Adrenal gland (tissue), 12 donors: ENCODE measurements around the gene MORN1. TPM values are rescaled to one million over a fixed set of nuclear protein-coding genes. Genes with fewer than 3 reads are reported as not detected.

Experiments
- DNase-seq, 7 donors: peaks; one replicate each; pipeline ENCODE4 v3.0.0-alpha.2; 2019 to 2020
- H3K27ac ChIP-seq, 5 donors: fragments of 200-600 bp; sonication (generic) in 4 of 5; 1 replicate in 3 of 5; 2 replicates in 2 of 5; pipeline versions ENCODE4 v1.5.1 to v1.8.0; 2016 to 2020; ENCODE audit warnings: mild to moderate bottlenecking in 1 of 5
- H3K27me3 ChIP-seq: fragments of 200-600 bp; 2 replicates; pipeline ENCODE4 v1.8.0; 2021
- H3K36me3 ChIP-seq, 2 donors: fragments of 200-600 bp; replicated peaks in 1 of 2; 1 replicate in 1 of 2; 2 replicates in 1 of 2; pipeline versions ENCODE4 v1.5.1 to v1.8.0; 2018 to 2022
- H3K4me1 ChIP-seq, 2 donors: fragments of 200-600 bp; replicated peaks in 1 of 2; 1 replicate in 1 of 2; 2 replicates in 1 of 2; pipeline versions ENCODE4 v1.5.1 to v1.8.0; 2018 to 2021
- H3K4me3 ChIP-seq, 4 donors: fragments of 200-600 bp; sonication (generic) in 3 of 4; one replicate each; pipeline ENCODE4 v1.5.1; 2016 to 2018
- H3K9me3 ChIP-seq, 3 donors: fragments of 200-600 bp; sonication (generic) in 1 of 3; replicated peaks in 1 of 3; 1 replicate in 2 of 3; 2 replicates in 1 of 3; pipeline versions ENCODE4 v1.5.1 to v1.8.0; 2016 to 2021
- CTCF ChIP-seq, 6 experiments: fragments of 450-650 bp in 4 of 6; fragments of 200-600 bp in 2 of 6; sonication (generic) in 1 of 6; IDR thresholded peaks; 1 replicate in 5 of 6; 2 replicates in 1 of 6; pipeline versions ENCODE4 v1.5.1 to v1.8.0; 2016 to 2021; ENCODE audit warnings: antibody characterized with exemption in 6 of 6, mild to moderate bottlenecking in 2 of 6, moderate library complexity in 1 of 6
- POLR2A ChIP-seq, 2 donors: fragments of 450-650 bp; IDR thresholded peaks; one replicate each; pipeline ENCODE4 v1.6.1; 2017; ENCODE audit warnings: antibody characterized with exemption in 2 of 2, mild to moderate bottlenecking in 2 of 2, moderate library complexity in 1 of 2
- WGBS, 4 donors: extraction: QIAGEN DNeasy Blood & Tissue Kit in 2 of 4; methylation state at CpG; one replicate each; pipeline versions ENCODE4 v1.1.5 to v1.1.7; 2013 to 2017; 5-methylcytosine and 5-hydroxymethylcytosine counted together
- intact Hi-C, 2 donors: fragments of 100-400 bp; cut with DNase I; formaldehyde crosslinking; loops; one replicate each; pipeline versions ENCODE4 v1.14.1 to v1.15.0; 2022 to 2023
- polyA plus RNA-seq, 3 donors: library from polyadenylated mRNA; stranded (reverse); fragments of 200-250 nt in 2 of 3; fragments of 350-450 nt in 1 of 3; fragmentation: Illumina TruSeq in 1 of 3; extraction: RNeasy Lipid Tissue Mini Kit (QIAGEN cat#74804) in 1 of 3; gene quantifications; one replicate each; pipeline ENCODE4 v1.2.3, GENCODE V29; 2013 to 2014
- total RNA-seq, 9 donors: library from RNA; depleted of rRNA in 4 of 9; stranded (reverse); fragments of >200 nt in 4 of 9; fragments of 120-200 nt in 1 of 9; fragmentation: NEBNext Ultra II Directional in 1 of 9; extraction: Animal tissue kit (Norgen Biotek cat#: 25700) in 1 of 9; gene quantifications; one replicate each; pipeline versions ENCODE4 v1.1.0 to v1.2.4, GENCODE V29; 2013 to 2023
- donor health status: healthy with polysubstance abuse.
- donor health status: Bipolar disorder and iron deficiency.
- donor health status: DM: yes; HTN: yes; CAD: no.
- donor health status: DM: no; HTN: no; CAD: no.
- donor health status: DM: no; HTN: no; CAD: no.
- donor health status: DM: yes; HTN: yes; CAD: no.

The MORN1 gene
- total and polyA plus RNA-seq, 12 donors, result 1.8 to 14.1 (median 8.7) TPM

GRCh38 chr1:2315674-2316450 lies 75.5 kb downstream of the MORN1 start:
- WGBS, 4 donors, result 57 to 85% (median 73%) methylated on average over 6 to 21 of the region's 21 CpGs
- no peak for DNase-seq
- intact Hi-C loops, result loop anchor here (5.0 kb wide), 3 partner anchors 84 to 119 kb away; no protein-coding TSS in a partner anchor
- TF ChIP-seq POLR2A (IDR thresholded peaks at IDR 0.05) (no peak), CTCF (IDR thresholded peaks at IDR 0.05) (no peak)
- H3K9me3 ChIP-seq, result no peaks in the 10 kb centered on the region
- peaks cover 6 to 37% of the 10 kb centered on the region in 2 donors for H3K4me1 ChIP-seq
- peak overlapping the region in 1 of 5 donors; percentile 90 for H3K27ac ChIP-seq
- H3K27me3 ChIP-seq, result no peaks in the 10 kb centered on the region
- no peak overlapping the region for H3K4me3 ChIP-seq
- H3K36me3 ChIP-seq, result no peaks in the 10 kb centered on the region

DNA sequence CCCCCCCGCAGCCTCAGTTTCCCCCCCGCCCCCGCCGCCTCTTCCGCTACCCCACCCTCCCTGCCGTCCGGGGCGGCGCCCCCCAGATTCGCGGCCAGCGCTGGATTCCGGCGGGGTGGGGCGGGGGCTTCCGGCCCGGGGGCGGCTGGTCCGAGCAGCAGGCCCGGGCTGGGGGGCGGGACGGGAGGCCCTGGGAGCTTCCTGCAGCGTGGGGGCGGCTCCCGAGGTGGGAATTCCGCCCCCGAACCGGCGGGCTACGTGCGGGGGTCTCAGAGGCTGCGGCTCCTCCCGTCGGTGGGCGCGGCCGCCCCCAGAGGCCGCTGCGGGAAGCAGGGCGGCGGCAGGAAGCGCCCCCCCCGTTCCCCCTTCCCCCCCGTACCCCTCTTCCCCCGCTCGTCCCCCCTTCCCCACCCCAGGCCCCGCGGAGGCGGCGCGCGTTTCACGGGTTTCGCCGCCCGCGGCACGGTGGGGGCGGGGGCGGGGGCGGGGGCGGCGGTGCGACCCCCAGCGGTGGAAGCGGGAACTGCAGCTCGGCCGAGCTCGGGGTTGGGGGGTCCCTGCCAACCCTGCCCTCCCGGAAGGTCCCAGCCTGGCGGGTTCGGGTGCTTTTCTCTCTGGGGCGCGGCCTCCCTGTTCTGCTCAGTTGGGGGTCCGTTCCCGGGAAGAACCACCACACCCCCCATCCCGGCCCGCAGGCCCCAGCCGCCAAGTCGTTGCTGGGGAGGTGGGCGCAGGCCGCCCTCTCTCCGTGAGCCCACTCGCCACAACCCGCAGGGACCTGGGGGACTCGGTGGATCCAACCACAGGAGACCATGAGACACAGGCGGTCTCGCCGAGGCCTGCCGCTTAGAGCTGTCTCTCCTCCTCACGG lies 76.3 kb downstream of the MORN1 start:
- H3K4me1 ChIP-seq, result peaks cover 11 to 43% of the 10 kb centered on the region in 2 donors
- H3K27ac ChIP-seq, result peak overlapping the region in 4 of 5 donors; percentile 65 to 90 (median 74)
- intact Hi-C loops, result loop anchor here (5.0 kb wide), 3 partner anchors 83 to 118 kb away; no protein-coding TSS in a partner anchor
- no peaks in the 10 kb centered on the region for H3K27me3 ChIP-seq
- peak in 4 of 7 donors; percentile 40 to 54 (median 50) for DNase-seq
- H3K4me3 ChIP-seq, result peak overlapping the region in 2 of 4 donors; percentile 81 to 86
- no peaks in the 10 kb centered on the region for H3K9me3 ChIP-seq
- 0 to 72% (median 11%) methylated on average over 1 to 79 of the region's 91 CpGs for WGBS, 4 donors
- TF ChIP-seq POLR2A (IDR thresholded peaks at IDR 0.05) (no peak), CTCF (IDR thresholded peaks at IDR 0.05) (peak; percentile 39 to 95 (median 64))
- H3K36me3 ChIP-seq, result no peaks in the 10 kb centered on the region

GRCh38 chr1:2314273-2314802 lies 77.0 kb downstream of the MORN1 start:
- intact Hi-C loops, result loop anchor here in 1 of 2 donors (5.0 kb wide), 1 partner anchor 82 kb away; no protein-coding TSS in a partner anchor
- 9 to 25% (median 13%) methylated on average over 4 to 54 of the region's 54 CpGs for WGBS, 4 donors
- Histone ChIP-seq H3K27me3 (no peaks in the 10 kb centered on the region), H3K9me3 (no peaks in the 10 kb centered on the region), H3K36me3 (peaks cover 0 to under 1% of the 10 kb centered on the region in 2 donors), H3K4me1 (peaks cover 11 to 45% of the 10 kb centered on the region in 2 donors), H3K27ac (peak overlapping the region in 4 of 5 donors; percentile 65 to 90 (median 74)), H3K4me3 (peak overlapping the region in 2 of 4 donors; percentile 81 to 86)
- DNase-seq, result peak; percentile 48 to 78 (median 68)
- no peak for TF ChIP-seq CTCF (IDR thresholded peaks at IDR 0.05)
- TF ChIP-seq POLR2A (IDR thresholded peaks at IDR 0.05), result no peak
